ENCODE data around the gene YBX3.

DNA sequence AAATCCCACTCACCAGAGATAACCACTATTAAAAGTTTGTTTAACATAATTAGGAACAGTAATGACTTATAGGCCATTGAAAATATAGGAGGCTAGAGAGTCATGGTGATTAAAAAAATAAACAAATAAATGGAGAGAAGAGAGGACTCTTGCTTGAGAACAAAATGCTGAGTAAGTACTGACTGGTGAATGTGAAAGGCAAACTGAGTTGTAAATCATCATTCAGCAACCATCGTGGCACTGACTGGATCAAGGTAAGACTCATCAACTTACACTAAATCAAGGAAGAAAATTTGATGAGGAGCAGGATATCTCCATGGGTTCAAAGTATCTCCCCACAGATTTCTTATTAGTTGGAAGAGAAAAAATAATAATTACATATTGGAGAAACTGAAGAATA, 14.1 kb upstream of the YBX3 start:
- TF ChIP-seq, protein P1, sequence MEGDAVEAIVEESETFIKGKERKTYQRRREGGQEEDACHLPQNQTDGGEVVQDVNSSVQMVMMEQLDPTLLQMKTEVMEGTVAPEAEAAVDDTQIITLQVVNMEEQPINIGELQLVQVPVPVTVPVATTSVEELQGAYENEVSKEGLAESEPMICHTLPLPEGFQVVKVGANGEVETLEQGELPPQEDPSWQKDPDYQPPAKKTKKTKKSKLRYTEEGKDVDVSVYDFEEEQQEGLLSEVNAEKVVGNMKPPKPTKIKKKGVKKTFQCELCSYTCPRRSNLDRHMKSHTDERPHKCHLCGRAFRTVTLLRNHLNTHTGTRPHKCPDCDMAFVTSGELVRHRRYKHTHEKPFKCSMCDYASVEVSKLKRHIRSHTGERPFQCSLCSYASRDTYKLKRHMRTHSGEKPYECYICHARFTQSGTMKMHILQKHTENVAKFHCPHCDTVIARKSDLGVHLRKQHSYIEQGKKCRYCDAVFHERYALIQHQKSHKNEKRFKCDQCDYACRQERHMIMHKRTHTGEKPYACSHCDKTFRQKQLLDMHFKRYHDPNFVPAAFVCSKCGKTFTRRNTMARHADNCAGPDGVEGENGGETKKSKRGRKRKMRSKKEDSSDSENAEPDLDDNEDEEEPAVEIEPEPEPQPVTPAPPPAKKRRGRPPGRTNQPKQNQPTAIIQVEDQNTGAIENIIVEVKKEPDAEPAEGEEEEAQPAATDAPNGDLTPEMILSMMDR (IDR thresholded peaks at IDR 0.05; ENCODE audit: low read depth, low read length) = no peak
- no peak for TF ChIP-seq EZH2phosphoT487 (IDR thresholded peaks at IDR 0.05; ENCODE audit: low read depth)

All from OCI-LY3 (cell line).